ENCODE measurements around the gene SUCNR1. TPM values are rescaled to one million over a fixed set of nuclear protein-coding genes. Genes with fewer than 3 reads are reported as not detected.
"Not testable (repeated sequence)": the region's sequence is repeated elsewhere in the genome, so short reads cannot be mapped to it uniquely, and the experiment has no call there.

The SUCNR1 gene
- polyA plus RNA-seq, 2 donors = 0.06 TPM; not detected in 1

GRCh38 chr3:151850065-151850464 lies 23.4 kb upstream of the SUCNR1 start:
- not testable (repeated sequence) for H3K4me1 ChIP-seq (ENCODE audit: control insufficient read depth in 2 of 2, insufficient read depth in 2 of 2, low read length in 1 of 2); H3K4me3 ChIP-seq (ENCODE audit: low read depth in 1 of 2, low read length in 2 of 2); H3K27ac ChIP-seq (ENCODE audit: low read depth in 2 of 2, low read length in 1 of 2); H3K27me3 ChIP-seq (ENCODE audit: control insufficient read depth in 1 of 2, insufficient read depth in 2 of 2, low read length in 2 of 2); H3K36me3 ChIP-seq (ENCODE audit: control insufficient read depth in 2 of 2, insufficient read depth in 2 of 2, low read length in 1 of 2); H3K9me3 ChIP-seq (ENCODE audit: control insufficient read depth in 2 of 2, insufficient read depth in 1 of 2, low read depth in 1 of 2, low read length in 1 of 2)
- WGBS, 2 donors = 93 to 97% methylated on average over 2 of the region's 2 CpGs

GRCh38 chr3:151852074-151852811 lies 21.2 kb upstream of the SUCNR1 start:
- WGBS, 2 donors = 82 to 88% methylated on average over 11 of the region's 11 CpGs
- Histone ChIP-seq H3K36me3 (ENCODE audit: control insufficient read depth in 2 of 2, insufficient read depth in 2 of 2, low read length in 1 of 2) (no peaks in the 10 kb centered on the region), H3K9me3 (ENCODE audit: control insufficient read depth in 2 of 2, insufficient read depth in 1 of 2, low read depth in 1 of 2, low read length in 1 of 2) (no peaks in the 10 kb centered on the region), H3K4me3 (ENCODE audit: low read depth in 1 of 2, low read length in 2 of 2) (no peak overlapping the region), H3K27ac (ENCODE audit: low read depth in 2 of 2, low read length in 1 of 2) (no peak overlapping the region), H3K27me3 (ENCODE audit: control insufficient read depth in 1 of 2, insufficient read depth in 2 of 2, low read length in 2 of 2) (no peaks in the 10 kb centered on the region), H3K4me1 (ENCODE audit: control insufficient read depth in 2 of 2, insufficient read depth in 2 of 2, low read length in 1 of 2) (no peaks in the 10 kb centered on the region)

- no peaks in the 10 kb centered on the region for H3K9me3 ChIP-seq (ENCODE audit: control insufficient read depth in 2 of 2, insufficient read depth in 1 of 2, low read depth in 1 of 2, low read length in 1 of 2)
- H3K27ac ChIP-seq (ENCODE audit: low read depth in 2 of 2, low read length in 1 of 2) = no peak overlapping the region
- 80 to 82% methylated on average over 3 of the region's 3 CpGs for WGBS, 2 donors
- H3K27me3 ChIP-seq (ENCODE audit: control insufficient read depth in 1 of 2, insufficient read depth in 2 of 2, low read length in 2 of 2) = no peaks in the 10 kb centered on the region
- H3K36me3 ChIP-seq (ENCODE audit: control insufficient read depth in 2 of 2, insufficient read depth in 2 of 2, low read length in 1 of 2) = no peaks in the 10 kb centered on the region
- no peaks in the 10 kb centered on the region for H3K4me1 ChIP-seq (ENCODE audit: control insufficient read depth in 2 of 2, insufficient read depth in 2 of 2, low read length in 1 of 2)
- H3K4me3 ChIP-seq (ENCODE audit: low read depth in 1 of 2, low read length in 2 of 2) = no peak overlapping the region
Measured at GRCh38 chr3:151856118-151856517, 17.3 kb upstream of the SUCNR1 start.

DNA sequence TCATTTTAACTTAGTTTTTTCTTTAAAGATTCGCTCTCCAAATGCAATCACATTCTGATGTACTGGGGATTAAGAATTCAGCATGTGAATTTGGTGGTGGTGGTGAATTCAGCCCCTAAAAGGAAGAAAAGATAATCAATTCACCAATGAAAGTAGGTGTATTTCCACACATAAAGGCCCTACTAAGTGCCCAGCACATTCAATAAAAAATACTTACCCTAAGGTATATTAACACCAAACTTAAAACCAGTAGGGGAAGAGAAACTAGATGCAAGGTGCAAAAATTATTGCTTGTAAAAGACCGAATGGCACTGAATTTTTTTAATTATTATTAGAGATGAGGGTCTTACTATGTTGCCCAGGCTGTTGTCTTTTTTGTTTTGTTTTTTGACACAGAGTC lies 16.8 kb upstream of the SUCNR1 start:
- WGBS, 2 donors = 91 to 92% methylated on average over 2 of the region's 2 CpGs
- Histone ChIP-seq H3K27ac (ENCODE audit: low read depth in 2 of 2, low read length in 1 of 2) (no peak overlapping the region), H3K4me3 (ENCODE audit: low read depth in 1 of 2, low read length in 2 of 2) (no peak overlapping the region), H3K9me3 (ENCODE audit: control insufficient read depth in 2 of 2, insufficient read depth in 1 of 2, low read depth in 1 of 2, low read length in 1 of 2) (no peaks in the 10 kb centered on the region), H3K4me1 (ENCODE audit: control insufficient read depth in 2 of 2, insufficient read depth in 2 of 2, low read length in 1 of 2) (no peaks in the 10 kb centered on the region), H3K36me3 (ENCODE audit: control insufficient read depth in 2 of 2, insufficient read depth in 2 of 2, low read length in 1 of 2) (no peaks in the 10 kb centered on the region), H3K27me3 (ENCODE audit: control insufficient read depth in 1 of 2, insufficient read depth in 2 of 2, low read length in 2 of 2) (no peaks in the 10 kb centered on the region)

- Histone ChIP-seq H3K9me3 (ENCODE audit: control insufficient read depth in 2 of 2, insufficient read depth in 1 of 2, low read depth in 1 of 2, low read length in 1 of 2) (no peaks in the 10 kb centered on the region), H3K4me1 (ENCODE audit: control insufficient read depth in 2 of 2, insufficient read depth in 2 of 2, low read length in 1 of 2) (no peaks in the 10 kb centered on the region)
- 64 to 75% methylated on average over 2 of the region's 2 CpGs for WGBS, 2 donors
Measured at GRCh38 chr3:151859233-151859673, 14.2 kb upstream of the SUCNR1 start.

GRCh38 chr3:151859905-151860304 lies 13.5 kb upstream of the SUCNR1 start:
- H3K4me3 ChIP-seq (ENCODE audit: low read depth in 1 of 2, low read length in 2 of 2) = no peak overlapping the region
- no peaks in the 10 kb centered on the region for H3K27me3 ChIP-seq (ENCODE audit: control insufficient read depth in 1 of 2, insufficient read depth in 2 of 2, low read length in 2 of 2)
- H3K9me3 ChIP-seq (ENCODE audit: control insufficient read depth in 2 of 2, insufficient read depth in 1 of 2, low read depth in 1 of 2, low read length in 1 of 2) = no peaks in the 10 kb centered on the region
- H3K4me1 ChIP-seq (ENCODE audit: control insufficient read depth in 2 of 2, insufficient read depth in 2 of 2, low read length in 1 of 2) = no peaks in the 10 kb centered on the region
- H3K27ac ChIP-seq (ENCODE audit: low read depth in 2 of 2, low read length in 1 of 2) = no peak overlapping the region
- H3K36me3 ChIP-seq (ENCODE audit: control insufficient read depth in 2 of 2, insufficient read depth in 2 of 2, low read length in 1 of 2) = no peaks in the 10 kb centered on the region

More at GRCh38 chr3:151859233-151859673, 14.2 kb upstream of the SUCNR1 start:
- no peak overlapping the region for H3K4me3 ChIP-seq (ENCODE audit: low read depth in 1 of 2, low read length in 2 of 2)
- H3K36me3 ChIP-seq (ENCODE audit: control insufficient read depth in 2 of 2, insufficient read depth in 2 of 2, low read length in 1 of 2) = no peaks in the 10 kb centered on the region
- no peak overlapping the region for H3K27ac ChIP-seq (ENCODE audit: low read depth in 2 of 2, low read length in 1 of 2)
- H3K27me3 ChIP-seq (ENCODE audit: control insufficient read depth in 1 of 2, insufficient read depth in 2 of 2, low read length in 2 of 2) = no peaks in the 10 kb centered on the region

DNA sequence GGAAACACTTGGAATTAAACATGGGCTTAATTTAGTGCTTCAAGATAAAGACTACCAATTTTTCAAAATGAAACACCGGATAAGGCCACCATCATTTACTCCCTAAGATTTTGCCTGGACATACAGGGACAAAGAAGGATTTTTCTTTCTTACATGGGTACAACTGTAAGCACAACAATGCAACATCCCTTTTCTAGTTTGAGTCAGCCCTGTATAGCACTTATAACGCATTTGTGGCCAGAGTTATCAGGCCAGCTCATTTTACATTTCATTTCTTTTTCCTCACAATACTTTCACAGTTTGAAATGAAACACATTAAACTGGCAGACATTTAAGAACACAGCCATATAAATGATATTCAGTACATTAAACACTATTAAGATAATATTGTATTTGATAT lies 9.8 kb upstream of the SUCNR1 start:
- H3K27me3 ChIP-seq (ENCODE audit: control insufficient read depth in 1 of 2, insufficient read depth in 2 of 2, low read length in 2 of 2) = no peaks in the 10 kb centered on the region
- WGBS, 2 donors = 87 to 95% methylated on average over 2 of the region's 2 CpGs
- no peaks in the 10 kb centered on the region for H3K36me3 ChIP-seq (ENCODE audit: control insufficient read depth in 2 of 2, insufficient read depth in 2 of 2, low read length in 1 of 2)
- no peaks in the 10 kb centered on the region for H3K9me3 ChIP-seq (ENCODE audit: control insufficient read depth in 2 of 2, insufficient read depth in 1 of 2, low read depth in 1 of 2, low read length in 1 of 2)
- H3K27ac ChIP-seq (ENCODE audit: low read depth in 2 of 2, low read length in 1 of 2) = no peak overlapping the region
- H3K4me1 ChIP-seq (ENCODE audit: control insufficient read depth in 2 of 2, insufficient read depth in 2 of 2, low read length in 1 of 2) = no peaks in the 10 kb centered on the region
- no peak overlapping the region for H3K4me3 ChIP-seq (ENCODE audit: low read depth in 1 of 2, low read length in 2 of 2)

DNA sequence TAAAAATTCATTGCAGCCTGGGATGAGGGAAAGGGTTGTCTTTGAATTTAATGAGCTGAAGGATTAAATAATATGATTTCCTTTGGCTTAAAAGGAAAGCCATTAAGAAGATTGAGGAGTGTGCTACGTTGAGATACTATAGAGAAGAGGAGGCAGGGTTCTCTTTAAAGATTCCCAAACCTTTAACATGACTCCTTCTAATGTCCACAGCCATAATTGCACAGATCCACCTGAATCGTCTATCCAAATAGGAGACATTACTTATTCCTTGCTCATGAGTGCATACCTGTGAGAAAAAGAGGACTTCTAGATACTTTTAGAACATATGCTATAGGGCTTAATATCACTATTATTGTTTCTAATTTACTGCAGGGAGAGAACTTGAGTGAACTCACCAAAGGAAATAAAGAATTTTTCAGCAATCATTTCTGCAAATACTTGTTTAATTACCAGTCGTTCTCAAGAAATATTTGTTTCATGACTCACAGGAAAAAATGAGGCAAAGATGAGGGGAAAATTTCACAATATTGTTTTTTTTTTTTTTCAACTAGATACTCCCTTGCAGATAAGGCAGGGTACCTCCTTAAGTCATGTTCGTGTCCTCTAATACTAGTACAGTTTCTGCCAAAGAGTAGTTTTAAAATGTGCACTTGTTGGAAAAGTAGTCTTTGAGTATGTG lies 8.9 kb upstream of the SUCNR1 start:
- Histone ChIP-seq H3K4me3 (ENCODE audit: low read depth in 1 of 2, low read length in 2 of 2) (no peak overlapping the region), H3K36me3 (ENCODE audit: control insufficient read depth in 2 of 2, insufficient read depth in 2 of 2, low read length in 1 of 2) (no peaks in the 10 kb centered on the region), H3K4me1 (ENCODE audit: control insufficient read depth in 2 of 2, insufficient read depth in 2 of 2, low read length in 1 of 2) (no peaks in the 10 kb centered on the region), H3K9me3 (ENCODE audit: control insufficient read depth in 2 of 2, insufficient read depth in 1 of 2, low read depth in 1 of 2, low read length in 1 of 2) (no peaks in the 10 kb centered on the region), H3K27ac (ENCODE audit: low read depth in 2 of 2, low read length in 1 of 2) (no peak overlapping the region), H3K27me3 (ENCODE audit: control insufficient read depth in 1 of 2, insufficient read depth in 2 of 2, low read length in 2 of 2) (no peaks in the 10 kb centered on the region)
- 49 to 53% methylated on average over 4 of the region's 4 CpGs for WGBS, 2 donors

GRCh38 chr3:151866711-151867410 lies 6.6 kb upstream of the SUCNR1 start:
- no peak overlapping the region for H3K4me3 ChIP-seq (ENCODE audit: low read depth in 1 of 2, low read length in 2 of 2)
- WGBS, 2 donors = 71 to 72% methylated on average over 4 of the region's 4 CpGs
- no peak overlapping the region for H3K27ac ChIP-seq (ENCODE audit: low read depth in 2 of 2, low read length in 1 of 2)
- no peaks in the 10 kb centered on the region for H3K4me1 ChIP-seq (ENCODE audit: control insufficient read depth in 2 of 2, insufficient read depth in 2 of 2, low read length in 1 of 2)
- no peaks in the 10 kb centered on the region for H3K36me3 ChIP-seq (ENCODE audit: control insufficient read depth in 2 of 2, insufficient read depth in 2 of 2, low read length in 1 of 2)
- no peaks in the 10 kb centered on the region for H3K27me3 ChIP-seq (ENCODE audit: control insufficient read depth in 1 of 2, insufficient read depth in 2 of 2, low read length in 2 of 2)
- no peaks in the 10 kb centered on the region for H3K9me3 ChIP-seq (ENCODE audit: control insufficient read depth in 2 of 2, insufficient read depth in 1 of 2, low read depth in 1 of 2, low read length in 1 of 2)

Measured in esophagus (tissue), 2 donors.